Measurements from ENCODE around the gene AICDA. TPM values are rescaled to one million over a fixed set of nuclear protein-coding genes. Genes with fewer than 3 reads are reported as not detected.

The AICDA gene
- total RNA-seq, 1 experiment from 2014 or later: not detected

DNA sequence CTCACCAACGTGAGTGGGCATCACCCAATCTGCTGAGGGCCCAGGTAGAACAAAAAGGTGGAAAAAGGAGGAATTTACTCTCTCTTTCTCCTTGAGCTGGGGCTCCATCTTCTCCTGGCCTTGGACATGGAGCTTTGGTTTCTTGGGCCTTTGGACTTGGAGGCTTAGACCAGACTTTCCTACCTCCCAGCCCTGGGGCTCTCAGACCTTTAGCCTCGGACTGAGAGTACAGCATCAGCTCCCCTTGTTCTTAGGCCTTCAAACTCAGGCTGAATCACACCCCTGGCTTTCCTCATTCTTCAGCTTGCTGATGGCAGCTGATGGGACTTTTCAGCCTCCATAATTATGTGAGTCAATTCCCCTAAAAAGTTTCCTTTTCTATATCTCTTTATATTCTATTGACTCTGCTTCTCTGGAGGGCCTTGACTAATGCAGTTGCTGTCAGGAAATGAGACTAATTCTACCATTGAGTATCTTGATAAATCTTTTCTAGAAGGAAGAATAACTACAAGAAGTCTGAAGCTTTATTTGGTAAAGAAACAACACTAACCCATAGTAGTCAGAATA, 56.0 kb downstream of the AICDA start:
- no peak for DNase-seq (ENCODE audit: low read depth)

DNA sequence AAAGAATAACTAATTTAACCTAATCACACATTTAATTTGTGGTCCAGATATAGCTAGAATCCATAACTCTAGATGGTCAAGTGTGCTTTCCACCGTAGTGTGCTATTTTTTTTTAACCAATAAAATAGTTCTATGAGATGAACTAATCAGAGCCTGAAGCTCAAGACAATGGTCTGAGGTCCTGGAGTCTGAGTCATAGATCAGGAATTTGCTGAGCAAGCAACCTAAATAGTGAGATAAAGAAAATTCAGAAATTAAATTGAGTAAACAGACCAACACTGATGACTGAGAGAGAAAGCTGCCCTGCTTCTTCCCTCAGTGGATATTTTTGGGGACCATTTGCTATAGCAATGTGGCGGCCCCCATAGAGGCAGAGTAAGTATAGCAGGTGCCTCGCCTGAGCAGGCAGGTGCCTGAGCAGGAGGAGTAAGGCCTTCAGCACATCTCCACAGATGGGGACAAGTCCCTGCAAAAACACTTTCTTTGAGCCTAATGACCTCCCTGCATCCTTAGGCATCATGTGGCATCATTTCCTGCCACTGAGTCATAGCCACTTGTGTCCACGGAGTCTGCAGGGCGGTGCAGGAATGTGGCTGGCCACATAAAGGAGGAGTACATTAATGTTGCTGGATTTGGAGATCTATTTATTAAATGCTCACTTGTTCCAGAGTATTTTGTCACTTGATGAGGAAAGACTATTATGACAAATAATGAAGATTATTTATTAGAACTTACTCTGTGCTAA, 58.0 kb downstream of the AICDA start:
- DNase-seq (ENCODE audit: low read depth): peak; percentile 21

DNA sequence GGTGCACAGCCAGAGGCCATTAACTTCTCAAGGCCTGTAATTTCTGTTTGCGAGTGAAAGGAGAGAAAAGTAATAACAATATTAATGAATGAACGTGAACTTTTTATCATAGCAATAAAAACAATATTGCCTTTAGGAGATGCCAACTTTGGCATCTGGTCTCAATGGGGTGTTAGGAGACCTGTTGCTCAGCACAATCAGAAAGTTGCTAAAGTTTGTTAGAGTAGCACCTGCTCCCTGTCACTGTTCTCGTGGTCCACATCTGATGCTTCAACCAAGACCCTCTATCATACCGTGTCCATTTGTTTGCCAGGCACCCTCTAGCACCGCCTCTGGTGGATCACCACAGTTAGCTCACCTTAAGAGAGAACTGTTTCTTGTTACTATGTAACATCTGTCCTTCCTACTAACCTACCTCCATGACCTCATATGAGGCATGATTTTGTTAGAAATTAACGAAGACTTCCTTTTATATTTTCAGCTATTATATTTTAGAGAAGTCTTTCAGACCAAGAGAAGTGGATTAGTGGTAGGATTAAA, 59.5 kb downstream of the AICDA start:
- no peak for DNase-seq (ENCODE audit: low read depth)

Other genes starting within 250 kb of the AICDA start
- not detected in 2 replicates for gene CLEC6A, start 156.9 kb downstream of the AICDA start, total RNA-seq (2014; rRNA removed)
- gene CLEC4D, start 99.4 kb downstream of the AICDA start, total RNA-seq (2014; rRNA removed): not detected in 2 replicates
- gene CLEC4E, start 72.0 kb downstream of the AICDA start, total RNA-seq (2014; rRNA removed): not detected in 2 replicates
- 22.7 and 25.8 TPM in 2 replicates for gene MFAP5, start 50.0 kb upstream of the AICDA start, total RNA-seq (2014; rRNA removed)
- gene RIMKLB, start 85.1 kb upstream of the AICDA start, total RNA-seq (2014; rRNA removed): 15.7 and 20.0 TPM in 2 replicates
- not detected in 2 replicates for gene A2ML1, start 209.8 kb upstream of the AICDA start, total RNA-seq (2014; rRNA removed)

Data from LHCN-M2 (cell line).